ENCODE measurements around the gene SH2D3C.

SH2D3C gene

GRCh38 chr9:127812936-127813675 is 34.6 kb upstream of the SH2D3C start (continued):
- TF ChIP-seq, protein P1, sequence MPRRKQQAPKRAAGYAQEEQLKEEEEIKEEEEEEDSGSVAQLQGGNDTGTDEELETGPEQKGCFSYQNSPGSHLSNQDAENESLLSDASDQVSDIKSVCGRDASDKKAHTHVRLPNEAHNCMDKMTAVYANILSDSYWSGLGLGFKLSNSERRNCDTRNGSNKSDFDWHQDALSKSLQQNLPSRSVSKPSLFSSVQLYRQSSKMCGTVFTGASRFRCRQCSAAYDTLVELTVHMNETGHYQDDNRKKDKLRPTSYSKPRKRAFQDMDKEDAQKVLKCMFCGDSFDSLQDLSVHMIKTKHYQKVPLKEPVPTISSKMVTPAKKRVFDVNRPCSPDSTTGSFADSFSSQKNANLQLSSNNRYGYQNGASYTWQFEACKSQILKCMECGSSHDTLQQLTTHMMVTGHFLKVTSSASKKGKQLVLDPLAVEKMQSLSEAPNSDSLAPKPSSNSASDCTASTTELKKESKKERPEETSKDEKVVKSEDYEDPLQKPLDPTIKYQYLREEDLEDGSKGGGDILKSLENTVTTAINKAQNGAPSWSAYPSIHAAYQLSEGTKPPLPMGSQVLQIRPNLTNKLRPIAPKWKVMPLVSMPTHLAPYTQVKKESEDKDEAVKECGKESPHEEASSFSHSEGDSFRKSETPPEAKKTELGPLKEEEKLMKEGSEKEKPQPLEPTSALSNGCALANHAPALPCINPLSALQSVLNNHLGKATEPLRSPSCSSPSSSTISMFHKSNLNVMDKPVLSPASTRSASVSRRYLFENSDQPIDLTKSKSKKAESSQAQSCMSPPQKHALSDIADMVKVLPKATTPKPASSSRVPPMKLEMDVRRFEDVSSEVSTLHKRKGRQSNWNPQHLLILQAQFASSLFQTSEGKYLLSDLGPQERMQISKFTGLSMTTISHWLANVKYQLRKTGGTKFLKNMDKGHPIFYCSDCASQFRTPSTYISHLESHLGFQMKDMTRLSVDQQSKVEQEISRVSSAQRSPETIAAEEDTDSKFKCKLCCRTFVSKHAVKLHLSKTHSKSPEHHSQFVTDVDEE (CRISPR knock-in tag; IDR thresholded peaks at IDR 0.05): no peak
- TF ChIP-seq PATZ1 (CRISPR knock-in tag; IDR thresholded peaks at IDR 0.05; ENCODE audit: borderline replicate concordance) (no peak), RARB (CRISPR knock-in tag; IDR thresholded peaks at IDR 0.05) (no peak), ESRRG (CRISPR knock-in tag; IDR thresholded peaks at IDR 0.05) (no peak), ZNF70 (CRISPR knock-in tag; IDR thresholded peaks at IDR 0.05) (no peak), ARNTL (CRISPR knock-in tag; IDR thresholded peaks at IDR 0.05; ENCODE audit: borderline replicate concordance, low read depth) (no peak), ZNF8 (CRISPR knock-in tag; IDR thresholded peaks at IDR 0.05) (no peak)

- TF ChIP-seq OSR1 (CRISPR knock-in tag; IDR thresholded peaks at IDR 0.05) (no peak), GLIS3 (CRISPR knock-in tag; IDR thresholded peaks at IDR 0.05) (no peak), TCF4 (CRISPR knock-in tag; IDR thresholded peaks at IDR 0.05; ENCODE audit: borderline replicate concordance) (no peak), ZFP3 (CRISPR knock-in tag; IDR thresholded peaks at IDR 0.05) (no peak), POU6F1 (CRISPR knock-in tag; IDR thresholded peaks at IDR 0.05; ENCODE audit: borderline replicate concordance, low read depth) (no peak), ISL1 (CRISPR knock-in tag; IDR thresholded peaks at IDR 0.05) (no peak), RARB (CRISPR knock-in tag; IDR thresholded peaks at IDR 0.05) (no peak), ZNF70 (CRISPR knock-in tag; IDR thresholded peaks at IDR 0.05) (no peak), CSDC2 (CRISPR knock-in tag; IDR thresholded peaks at IDR 0.05) (no peak), PPARA (CRISPR knock-in tag; IDR thresholded peaks at IDR 0.05; ENCODE audit: borderline replicate concordance) (no peak), ARNTL (CRISPR knock-in tag; IDR thresholded peaks at IDR 0.05; ENCODE audit: borderline replicate concordance, low read depth) (no peak), ZFP30 (CRISPR knock-in tag; IDR thresholded peaks at IDR 0.05) (no peak)
- TF ChIP-seq, protein P2, sequence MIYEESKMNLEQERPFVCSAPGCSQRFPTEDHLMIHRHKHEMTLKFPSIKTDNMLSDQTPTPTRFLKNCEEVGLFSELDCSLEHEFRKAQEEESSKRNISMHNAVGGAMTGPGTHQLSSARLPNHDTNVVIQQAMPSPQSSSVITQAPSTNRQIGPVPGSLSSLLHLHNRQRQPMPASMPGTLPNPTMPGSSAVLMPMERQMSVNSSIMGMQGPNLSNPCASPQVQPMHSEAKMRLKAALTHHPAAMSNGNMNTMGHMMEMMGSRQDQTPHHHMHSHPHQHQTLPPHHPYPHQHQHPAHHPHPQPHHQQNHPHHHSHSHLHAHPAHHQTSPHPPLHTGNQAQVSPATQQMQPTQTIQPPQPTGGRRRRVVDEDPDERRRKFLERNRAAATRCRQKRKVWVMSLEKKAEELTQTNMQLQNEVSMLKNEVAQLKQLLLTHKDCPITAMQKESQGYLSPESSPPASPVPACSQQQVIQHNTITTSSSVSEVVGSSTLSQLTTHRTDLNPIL (CRISPR knock-in tag; IDR thresholded peaks at IDR 0.05; ENCODE audit: low read depth): no peak
- TF ChIP-seq, protein P1 (CRISPR knock-in tag; IDR thresholded peaks at IDR 0.05): no peak
- TF ChIP-seq, protein P3, sequence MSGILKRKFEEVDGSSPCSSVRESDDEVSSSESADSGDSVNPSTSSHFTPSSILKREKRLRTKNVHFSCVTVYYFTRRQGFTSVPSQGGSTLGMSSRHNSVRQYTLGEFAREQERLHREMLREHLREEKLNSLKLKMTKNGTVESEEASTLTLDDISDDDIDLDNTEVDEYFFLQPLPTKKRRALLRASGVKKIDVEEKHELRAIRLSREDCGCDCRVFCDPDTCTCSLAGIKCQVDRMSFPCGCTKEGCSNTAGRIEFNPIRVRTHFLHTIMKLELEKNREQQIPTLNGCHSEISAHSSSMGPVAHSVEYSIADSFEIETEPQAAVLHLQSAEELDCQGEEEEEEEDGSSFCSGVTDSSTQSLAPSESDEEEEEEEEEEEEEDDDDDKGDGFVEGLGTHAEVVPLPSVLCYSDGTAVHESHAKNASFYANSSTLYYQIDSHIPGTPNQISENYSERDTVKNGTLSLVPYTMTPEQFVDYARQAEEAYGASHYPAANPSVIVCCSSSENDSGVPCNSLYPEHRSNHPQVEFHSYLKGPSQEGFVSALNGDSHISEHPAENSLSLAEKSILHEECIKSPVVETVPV (CRISPR knock-in tag; IDR thresholded peaks at IDR 0.05): no peak
- ATAC-seq: no peak
These were observed 33.5 kb upstream of the SH2D3C start for GRCh38 chr9:127812011-127812410.
